ENCODE data around the gene C2orf42. TPM values are rescaled to one million over a fixed set of nuclear protein-coding genes. Genes with fewer than 3 reads are reported as not detected.
"Not testable (repeated sequence)": the region's sequence is repeated elsewhere in the genome, so short reads cannot be mapped to it uniquely, and the experiment has no call there.

The C2orf42 gene
- total and polyA plus RNA-seq, 5 experiments from 2014 or later, result 19.6 to 40.3 (median 31.1) TPM

DNA sequence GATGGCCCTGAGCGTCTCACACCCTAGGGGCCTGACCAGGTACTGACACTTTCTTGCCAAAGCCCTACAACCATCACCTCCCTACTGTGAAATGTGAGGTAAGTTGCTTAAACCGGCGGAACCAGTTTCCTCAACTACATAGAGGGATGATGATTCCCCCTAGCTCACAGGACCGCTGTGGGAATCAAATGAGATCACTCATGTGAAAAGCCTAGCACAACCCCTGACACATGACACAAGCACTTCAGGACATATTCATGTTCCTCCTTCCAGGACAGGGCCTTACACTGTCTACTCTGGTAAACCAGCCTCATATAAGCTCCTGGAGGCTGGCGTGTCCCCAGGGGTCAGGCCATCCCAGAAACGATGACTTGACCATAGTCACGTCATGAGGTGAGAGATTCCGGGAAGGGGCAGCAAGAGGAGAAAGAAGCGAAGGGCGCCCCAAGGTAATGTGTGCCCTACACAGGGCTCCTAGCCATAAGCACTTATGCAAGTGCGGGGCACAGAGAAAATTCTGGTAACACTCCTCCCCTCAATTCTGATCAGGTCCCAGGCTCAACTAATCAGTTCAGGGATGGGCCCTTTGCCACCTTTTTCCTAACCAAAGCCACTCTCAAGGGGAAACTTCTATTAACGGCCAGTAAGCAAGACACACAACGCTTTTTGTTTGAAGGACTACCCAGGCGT, 49.5 kb downstream of the C2orf42 start:
- peak overlapping the region; percentile 97 to 100 (median 98) for H3K27ac Mint-ChIP-seq
- H3K4me1 Mint-ChIP-seq, result peaks cover 38 to 75% (median 70%) of the 10 kb centered on the region in 4 donors
- DNase-seq (peak in 9 of 10 donors; percentile 40 to 85 (median 65)), ATAC-seq (peak; percentile 26 to 43)
- POLR2A ChIA-PET, result interaction anchor here (0.6 to 25.8 kb wide), 13 partner anchors 9 to 228 kb away, joined by 3 to 1727 read pairs (median 18); partner anchors contain the start of genes C2orf42, MXD1, PCBP1 and SNRPG
- no peaks in the 10 kb centered on the region for H3K36me3 Mint-ChIP-seq
- H3K4me3 Mint-ChIP-seq, result peak overlapping the region; percentile 79 to 95 (median 92)
- peaks cover 0 to 2% (median 0%) of the 10 kb centered on the region in 9 donors for H3K9me3 Mint-ChIP-seq
- peaks cover 0 to 3% (median 0%) of the 10 kb centered on the region in 5 donors for H3K27me3 Mint-ChIP-seq

DNA sequence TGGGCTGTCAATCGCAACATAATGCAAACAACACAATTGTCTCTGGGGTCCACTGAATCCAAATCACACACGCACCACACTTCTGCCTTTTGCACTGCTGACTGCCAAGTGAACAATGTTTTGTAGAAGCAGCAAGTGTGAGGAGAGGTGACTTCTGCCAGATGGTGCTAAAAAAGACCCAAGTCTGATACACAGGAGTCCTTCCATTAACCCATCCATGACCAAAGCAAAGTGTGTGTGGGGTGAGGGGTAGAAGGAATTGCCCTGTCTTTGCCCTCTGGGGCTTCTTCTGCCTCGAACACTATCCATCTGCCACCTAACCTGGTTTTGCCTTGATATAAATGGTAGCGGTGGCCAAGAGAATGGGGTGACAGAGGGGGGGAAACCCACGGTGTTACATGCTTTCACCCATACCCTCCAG, 50.0 kb downstream of the C2orf42 start:
- POLR2A ChIA-PET, result interaction anchor here (0.6 to 25.8 kb wide), 9 partner anchors 8 to 228 kb away, joined by 4 to 1727 read pairs (median 68); partner anchors contain the start of genes C2orf42, MXD1 and PCBP1
- no peak for ATAC-seq
- H3K27ac Mint-ChIP-seq, result peak overlapping the region; percentile 97 to 100 (median 98)
- peaks cover 0 to 2% (median 0%) of the 10 kb centered on the region in 9 donors for H3K9me3 Mint-ChIP-seq
- H3K36me3 Mint-ChIP-seq, result no peaks in the 10 kb centered on the region
- H3K27me3 Mint-ChIP-seq, result peaks cover 0 to 3% (median 0%) of the 10 kb centered on the region in 5 donors
- peak overlapping the region; percentile 79 to 95 (median 92) for H3K4me3 Mint-ChIP-seq
- DNase-seq, result no peak
- peaks cover 37 to 75% (median 72%) of the 10 kb centered on the region in 4 donors for H3K4me1 Mint-ChIP-seq

DNA sequence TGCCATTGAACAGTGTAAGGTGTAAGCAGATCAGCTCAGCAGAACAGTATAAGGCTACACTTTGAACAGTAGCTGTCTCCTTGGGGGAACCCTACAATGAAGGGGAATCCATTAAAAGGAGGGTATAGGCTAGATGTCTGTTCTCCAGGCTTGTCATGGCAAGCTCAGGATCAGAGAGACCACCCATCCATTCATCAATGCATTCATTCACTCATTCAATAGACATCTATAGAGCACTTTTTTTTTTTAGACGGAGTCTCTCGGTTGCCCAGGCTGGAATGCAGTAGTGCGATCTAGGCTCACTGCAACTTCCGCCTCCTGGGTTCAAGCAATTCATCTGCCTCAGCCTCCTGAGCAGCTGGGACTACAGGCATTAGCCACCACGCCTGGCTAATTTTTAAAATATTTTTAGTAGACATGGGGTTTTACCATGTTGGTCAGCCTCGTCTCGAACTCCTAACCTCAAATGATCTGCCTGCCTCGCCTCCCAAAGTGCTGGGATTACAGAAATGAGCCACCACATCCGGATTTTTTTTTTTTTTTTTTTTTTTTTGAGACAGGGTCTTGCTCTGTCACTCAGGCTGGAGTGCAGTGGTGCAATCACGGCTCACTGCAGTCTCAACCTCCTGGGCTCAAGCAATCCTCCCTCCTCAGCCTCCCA, 56.4 kb downstream of the C2orf42 start:
- peak in 1 of 2 donors; percentile 7 for ATAC-seq
- not testable (repeated sequence) for H3K27me3 Mint-ChIP-seq, H3K9me3 Mint-ChIP-seq, H3K36me3 Mint-ChIP-seq, DNase-seq
- peaks cover 45 to 91% (median 81%) of the 10 kb centered on the region in 4 donors for H3K4me1 Mint-ChIP-seq
- peak overlapping the region; percentile 83 to 90 (median 88) for H3K4me3 Mint-ChIP-seq
- POLR2A ChIA-PET, result interaction anchor here (0.7 to 25.8 kb wide), 8 partner anchors 7 to 159 kb away, joined by 4 to 1727 read pairs (median 44); partner anchors contain the start of genes C2orf42, PCBP1 and SNRPG
- peak overlapping the region; percentile 94 to 100 (median 98) for H3K27ac Mint-ChIP-seq

DNA sequence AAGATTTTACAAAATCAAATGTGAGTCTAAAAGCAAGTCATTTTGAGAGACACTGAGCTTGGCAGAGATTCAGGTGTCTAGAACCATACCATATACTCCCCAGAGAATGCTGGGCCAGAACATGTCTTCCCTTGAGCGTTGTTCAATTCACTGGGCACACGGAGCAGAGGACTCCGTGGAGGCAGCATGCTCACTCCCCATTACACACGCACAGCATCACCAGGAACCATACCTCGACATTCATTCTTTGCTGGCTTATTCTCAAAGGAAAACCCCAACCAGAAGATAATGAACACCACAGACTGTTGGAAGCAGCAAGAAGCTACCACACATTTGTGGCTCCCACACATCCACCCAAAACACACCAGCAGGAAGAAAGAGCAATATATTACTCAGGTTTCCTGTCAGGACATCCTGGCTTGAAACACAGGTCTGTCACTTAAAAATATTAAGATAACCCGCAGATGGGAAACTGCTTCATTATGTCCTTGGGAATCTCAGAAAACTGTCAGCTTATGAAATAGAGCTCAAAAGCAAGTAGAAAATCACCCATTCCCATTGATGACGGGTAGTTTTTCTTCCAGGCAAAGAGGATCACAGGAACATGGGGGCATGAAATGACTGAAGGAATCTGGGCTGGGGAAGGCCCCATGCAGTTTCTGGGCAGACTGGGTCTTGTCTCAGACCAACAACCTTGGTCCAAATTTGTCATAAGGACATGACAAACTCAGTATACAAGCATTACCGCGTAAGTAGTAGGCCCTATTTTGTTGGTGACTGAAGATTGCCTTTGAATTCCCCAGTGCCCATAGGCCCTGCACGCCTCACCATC, 57.1 kb downstream of the C2orf42 start:
- Mint-ChIP-seq H3K27me3 (no peaks in the 10 kb centered on the region), H3K4me3 (peak overlapping the region; percentile 83 to 90 (median 88)), H3K36me3 (no peaks in the 10 kb centered on the region), H3K9me3 (no peaks in the 10 kb centered on the region), H3K27ac (peak overlapping the region; percentile 92 to 100 (median 97)), H3K4me1 (peaks cover 45 to 87% (median 81%) of the 10 kb centered on the region in 4 donors)
- POLR2A ChIA-PET, result interaction anchor here (0.5 to 25.8 kb wide), 10 partner anchors 8 to 219 kb away, joined by 3 to 1727 read pairs (median 15); partner anchors contain the start of genes MXD1, PCBP1 and SNRPG
- ATAC-seq, result peak; percentile 3 to 5
- peak in 1 of 10 donors; percentile 54 for DNase-seq

DNA sequence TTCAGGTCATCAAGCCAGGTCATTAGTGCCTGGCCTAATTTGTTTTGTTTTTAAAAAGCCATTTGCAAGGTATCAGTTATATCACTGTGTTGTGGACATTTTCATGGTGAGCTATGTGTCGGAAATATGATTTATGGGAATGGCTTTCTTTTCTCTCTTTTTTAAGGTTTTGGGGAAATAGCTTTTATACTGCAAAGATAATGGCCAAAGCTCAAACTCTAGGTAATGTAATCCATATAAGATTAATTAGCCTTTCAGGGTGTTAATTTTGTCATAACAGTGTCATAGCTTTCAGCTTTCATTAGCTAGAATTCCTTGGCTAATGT, 57.7 kb downstream of the C2orf42 start:
- no peaks in the 10 kb centered on the region for H3K27me3 Mint-ChIP-seq
- peak overlapping the region; percentile 83 to 90 (median 88) for H3K4me3 Mint-ChIP-seq
- peak overlapping the region; percentile 92 to 100 (median 97) for H3K27ac Mint-ChIP-seq
- POLR2A ChIA-PET, result interaction anchor here (0.5 to 25.8 kb wide), 9 partner anchors 9 to 219 kb away, joined by 3 to 1727 read pairs (median 11); partner anchors contain the start of genes MXD1, PCBP1 and SNRPG
- DNase-seq (no peak), ATAC-seq (no peak)
- H3K36me3 Mint-ChIP-seq, result no peaks in the 10 kb centered on the region
- H3K4me1 Mint-ChIP-seq, result peaks cover 45 to 87% (median 81%) of the 10 kb centered on the region in 4 donors
- no peaks in the 10 kb centered on the region for H3K9me3 Mint-ChIP-seq

DNA sequence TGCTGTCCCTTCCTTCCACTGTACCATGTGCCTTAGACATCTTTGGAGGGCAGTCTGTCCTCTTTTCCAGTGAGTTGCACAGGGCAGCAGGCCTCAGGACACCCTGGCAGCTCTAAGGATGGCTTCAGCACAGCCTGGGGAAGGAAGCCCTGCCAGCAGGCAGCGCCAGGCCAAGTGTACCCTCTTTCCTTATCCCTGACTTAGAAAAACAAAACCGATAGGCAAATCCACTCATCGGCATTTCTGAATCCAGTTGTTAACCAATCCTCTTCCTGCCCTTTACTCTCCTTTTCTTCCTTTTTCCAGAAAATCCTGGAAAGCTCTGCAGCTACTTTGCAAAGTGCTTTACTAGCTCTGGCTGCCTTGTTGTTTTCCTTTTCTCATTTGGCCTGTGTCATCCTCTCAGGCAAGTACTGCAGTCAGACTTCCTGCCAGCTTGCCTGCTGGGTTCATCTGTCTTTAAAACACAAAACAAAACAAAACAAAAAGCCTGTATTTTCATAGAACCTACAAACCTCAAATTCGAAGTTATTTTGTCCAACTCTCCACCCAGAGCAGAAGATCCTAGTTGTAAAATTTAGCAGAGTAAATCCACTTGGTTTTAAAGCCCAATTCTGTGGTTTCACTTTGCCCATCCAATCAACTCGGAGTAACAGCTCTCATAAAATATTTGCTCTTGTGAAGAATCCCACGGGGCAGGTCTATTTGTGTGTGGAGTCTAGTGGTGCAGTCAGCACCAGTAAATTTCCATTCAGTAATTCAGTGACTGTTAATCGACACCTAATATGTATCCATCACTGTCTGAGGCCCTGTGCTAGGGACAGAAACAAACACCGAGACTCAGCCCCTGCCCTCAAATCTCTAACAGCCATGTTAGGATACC, 58.3 kb downstream of the C2orf42 start:
- no peaks in the 10 kb centered on the region for H3K9me3 Mint-ChIP-seq
- H3K4me3 Mint-ChIP-seq, result peak overlapping the region; percentile 83 to 90 (median 88)
- peak overlapping the region; percentile 92 to 100 (median 97) for H3K27ac Mint-ChIP-seq
- peaks cover 40 to 87% (median 81%) of the 10 kb centered on the region in 4 donors for H3K4me1 Mint-ChIP-seq
- POLR2A ChIA-PET, result interaction anchor here (0.5 to 25.8 kb wide), 10 partner anchors 8 to 218 kb away, joined by 3 to 1727 read pairs (median 10); partner anchors contain the start of genes C2orf42, MXD1, PCBP1 and SNRPG
- ATAC-seq (peak; percentile 55 to 56), DNase-seq (peak in 6 of 10 donors; percentile 25 to 72 (median 56))
- H3K27me3 Mint-ChIP-seq, result no peaks in the 10 kb centered on the region
- H3K36me3 Mint-ChIP-seq, result no peaks in the 10 kb centered on the region

DNA sequence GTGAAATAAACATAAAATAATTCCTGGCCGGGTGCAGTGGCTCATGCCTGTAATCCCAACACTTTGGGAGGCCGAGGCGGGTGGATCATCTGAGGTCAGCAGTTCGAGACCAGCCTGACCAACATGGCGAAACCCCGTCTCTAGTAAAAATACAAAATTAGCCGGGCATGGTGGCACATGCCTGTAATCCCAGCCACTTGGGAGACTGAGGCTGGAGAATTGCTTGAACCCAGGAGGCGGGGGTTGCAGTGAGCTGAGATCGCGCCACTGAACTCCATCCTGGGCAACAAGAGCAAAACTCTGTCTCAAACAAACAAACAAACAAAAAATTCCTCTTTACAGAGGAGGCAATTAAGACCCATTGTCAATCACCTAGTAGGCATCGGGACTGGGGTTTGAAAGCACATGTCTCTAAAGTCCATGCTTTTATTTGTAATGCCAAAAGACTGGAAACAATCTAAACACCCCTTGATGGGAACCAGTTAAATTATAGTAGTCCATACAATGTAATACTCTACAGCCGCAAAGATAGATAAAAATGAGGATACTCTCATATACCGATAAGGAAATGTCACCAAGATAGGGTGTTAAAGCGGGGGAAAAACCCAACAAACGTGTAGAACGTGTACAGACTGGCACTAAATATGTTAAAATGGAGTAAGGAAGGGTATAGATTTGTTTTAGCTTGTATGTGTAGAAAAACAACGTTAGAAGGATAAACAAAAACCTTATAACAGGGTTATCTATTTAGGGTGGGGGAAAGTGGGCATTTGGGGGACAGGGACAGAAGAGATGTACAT, 59.3 kb downstream of the C2orf42 start:
- not testable (repeated sequence) for H3K9me3 Mint-ChIP-seq, H3K36me3 Mint-ChIP-seq, H3K27me3 Mint-ChIP-seq, DNase-seq, ATAC-seq
- H3K27ac Mint-ChIP-seq, result peak overlapping the region; percentile 91 to 100 (median 96)
- POLR2A ChIA-PET, result interaction anchor here (0.5 to 25.8 kb wide), 9 partner anchors 7 to 217 kb away, joined by 3 to 1727 read pairs (median 11); partner anchors contain the start of genes C2orf42, MXD1 and PCBP1
- H3K4me3 Mint-ChIP-seq, result peak overlapping the region; percentile 58 to 90 (median 82)
- peaks cover 41 to 87% (median 81%) of the 10 kb centered on the region in 4 donors for H3K4me1 Mint-ChIP-seq

DNA sequence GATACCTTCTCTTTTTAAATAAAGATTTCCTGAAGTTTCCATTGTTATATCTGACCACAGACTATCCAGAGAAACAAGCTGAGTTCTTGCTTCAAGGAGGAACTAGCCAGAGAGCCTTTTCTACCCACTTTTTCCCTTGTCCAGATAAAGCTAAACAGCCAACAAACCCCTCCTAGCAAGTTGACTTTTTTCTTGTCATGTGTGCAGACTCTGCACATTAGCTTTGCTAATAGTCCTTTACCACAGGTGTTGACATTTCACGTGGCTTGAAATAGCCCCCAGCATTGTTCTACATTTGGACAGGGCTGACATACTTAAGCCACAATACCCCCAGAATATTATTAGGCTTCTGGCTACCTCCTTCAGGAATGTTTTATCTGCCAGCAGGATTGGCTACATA, 62.8 kb downstream of the C2orf42 start:
- Mint-ChIP-seq H3K9me3 (no peaks in the 10 kb centered on the region), H3K4me3 (peak overlapping the region in 5 of 10 donors; percentile 5 to 66 (median 12)), H3K27ac (peak overlapping the region in 7 of 10 donors; percentile 39 to 100 (median 82)), H3K4me1 (peaks cover 38 to 86% (median 80%) of the 10 kb centered on the region in 4 donors), H3K27me3 (no peaks in the 10 kb centered on the region), H3K36me3 (no peaks in the 10 kb centered on the region)
- DNase-seq, result no peak
- ATAC-seq, result no peak
- POLR2A ChIA-PET, result interaction anchor here (1.0 to 25.8 kb wide), 5 partner anchors 11 to 57 kb away, joined by 12 to 1727 read pairs (median 286); partner anchors contain the start of gene PCBP1

DNA sequence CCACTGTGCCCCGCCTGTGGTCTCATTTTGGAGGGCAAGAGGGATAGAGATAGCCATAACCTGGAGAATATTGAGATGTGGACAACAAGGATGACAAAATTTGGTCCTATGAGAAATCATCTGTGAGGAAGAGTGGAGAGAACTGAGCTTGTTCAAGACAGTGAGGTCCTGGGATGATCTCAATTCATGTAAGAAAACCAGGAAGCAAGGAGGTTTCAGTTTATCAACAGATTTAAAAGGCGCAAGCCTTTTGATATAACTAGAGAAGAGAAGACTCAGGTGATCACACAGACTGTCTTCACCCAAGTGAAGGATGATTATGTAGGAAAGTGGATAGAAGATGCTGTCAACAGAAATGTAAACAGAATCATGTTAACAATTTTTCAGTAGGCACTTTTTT, 64.4 kb downstream of the C2orf42 start:
- Mint-ChIP-seq H3K27ac (peak overlapping the region; percentile 99 to 100 (median 100)), H3K4me1 (peaks cover 30 to 88% (median 81%) of the 10 kb centered on the region in 4 donors), H3K9me3 (no peaks in the 10 kb centered on the region), H3K4me3 (peak overlapping the region; percentile 90 to 99 (median 97)), H3K27me3 (no peaks in the 10 kb centered on the region), H3K36me3 (no peaks in the 10 kb centered on the region)
- DNase-seq (no peak), ATAC-seq (no peak)
- POLR2A ChIA-PET, result interaction anchor here (0.7 to 25.8 kb wide), 7 partner anchors 11 to 132 kb away, joined by 3 to 1727 read pairs (median 35); partner anchors contain the start of genes PCBP1 and PCYOX1

DNA sequence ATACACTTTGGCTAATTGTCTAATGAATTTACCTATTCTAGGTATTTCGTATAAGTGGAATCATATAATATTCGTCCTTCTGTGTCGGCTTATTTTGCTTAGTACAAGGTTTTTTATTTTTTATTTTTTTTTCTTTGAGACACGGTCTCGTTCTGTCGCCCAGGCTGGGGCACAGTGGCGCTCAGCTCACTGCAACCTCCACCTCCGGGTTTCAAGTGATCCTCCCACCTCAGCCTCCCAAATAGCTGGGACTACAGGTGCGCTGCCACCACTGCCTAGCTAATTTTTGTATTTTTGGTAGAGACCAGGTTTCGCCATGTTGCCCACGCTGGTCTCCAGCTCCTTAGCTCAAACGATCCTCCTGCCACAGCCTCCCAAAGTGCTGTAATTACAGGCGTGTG, 65.3 kb downstream of the C2orf42 start:
- no peaks in the 10 kb centered on the region for H3K9me3 Mint-ChIP-seq
- no peaks in the 10 kb centered on the region for H3K27me3 Mint-ChIP-seq
- peak overlapping the region; percentile 99 to 100 (median 100) for H3K27ac Mint-ChIP-seq
- ATAC-seq, result no peak
- peaks cover 33 to 88% (median 83%) of the 10 kb centered on the region in 4 donors for H3K4me1 Mint-ChIP-seq
- H3K36me3 Mint-ChIP-seq, result no peaks in the 10 kb centered on the region
- POLR2A ChIA-PET, result interaction anchor here (0.7 to 25.8 kb wide), 11 partner anchors 10 to 304 kb away, joined by 3 to 1727 read pairs (median 23); partner anchors contain the start of genes MXD1 and PCBP1
- no peak for DNase-seq
- peak overlapping the region; percentile 90 to 99 (median 97) for H3K4me3 Mint-ChIP-seq
